ENCODE results near the gene CCDC102B.

Gene CCDC102B

DNA sequence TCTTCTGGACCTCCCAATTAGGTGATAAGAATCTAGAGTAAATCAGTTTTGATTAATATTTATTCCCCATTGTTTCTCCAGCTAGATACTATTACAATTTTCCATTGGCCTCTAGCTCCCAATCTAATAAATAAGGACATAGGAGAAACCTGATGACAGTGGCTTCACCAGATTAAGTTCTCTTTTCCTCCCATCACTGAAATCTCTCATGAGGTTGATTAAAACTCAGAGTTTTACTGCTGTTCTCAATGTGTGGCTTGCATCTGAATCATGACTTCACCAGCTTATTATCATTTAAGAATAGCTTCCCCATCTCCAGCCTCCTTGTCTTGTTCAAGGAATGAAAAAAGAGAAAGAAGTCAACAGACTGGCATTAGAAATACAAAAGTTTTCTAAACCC, 3.9 kb upstream of the CCDC102B start:
- Mint-ChIP-seq H3K4me3 (no peak overlapping the region), H3K4me1 (no peaks in the 10 kb centered on the region), H3K36me3 (no peaks in the 10 kb centered on the region), H3K9me3 (no peaks in the 10 kb centered on the region), H3K27ac (no peak overlapping the region), H3K27me3 (no peaks in the 10 kb centered on the region)
- DNase-seq (no peak), ATAC-seq (replicated peaks) (no peak)

- no peaks in the 10 kb centered on the region for H3K9me3 Mint-ChIP-seq
- ATAC-seq (replicated peaks): no peak
- H3K36me3 Mint-ChIP-seq: no peaks in the 10 kb centered on the region
- no peak overlapping the region for H3K4me3 Mint-ChIP-seq
- H3K4me1 Mint-ChIP-seq: no peaks in the 10 kb centered on the region
- H3K27ac Mint-ChIP-seq: no peak overlapping the region
- no peak for DNase-seq
- no peaks in the 10 kb centered on the region for H3K27me3 Mint-ChIP-seq
These were observed 767 bp upstream of the CCDC102B start for GRCh38 chr18:68796936-68797690.

DNA sequence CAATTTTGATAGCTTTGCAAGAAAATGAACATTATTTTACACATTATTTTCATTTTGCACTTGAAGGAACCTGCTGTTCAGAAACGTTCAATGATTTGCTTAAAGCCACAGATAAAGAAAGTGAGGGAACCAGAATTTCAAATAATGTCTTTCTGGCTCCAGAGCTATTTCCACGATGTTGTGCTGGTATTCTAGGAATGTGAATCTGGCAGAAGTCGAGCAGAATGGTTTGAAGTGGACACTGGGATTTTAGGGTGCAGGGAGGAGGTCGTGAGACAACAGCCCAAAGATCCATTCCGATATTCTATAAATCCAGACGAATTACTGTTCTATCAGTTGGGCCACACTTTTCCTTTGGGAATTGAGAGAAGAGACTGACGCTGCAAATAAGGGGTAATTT, 2.2 kb downstream of the CCDC102B start:
- Mint-ChIP-seq H3K4me3 (no peak overlapping the region), H3K9me3 (no peaks in the 10 kb centered on the region), H3K36me3 (no peaks in the 10 kb centered on the region), H3K27me3 (no peaks in the 10 kb centered on the region), H3K4me1 (no peaks in the 10 kb centered on the region), H3K27ac (no peak overlapping the region)
- no peak for DNase-seq
- ATAC-seq (replicated peaks): no peak

GRCh38 chr18:68803356-68803755, 5.5 kb downstream of the CCDC102B start:
- no peak overlapping the region for H3K27ac Mint-ChIP-seq
- no peak overlapping the region for H3K4me3 Mint-ChIP-seq
- no peaks in the 10 kb centered on the region for H3K9me3 Mint-ChIP-seq
- H3K4me1 Mint-ChIP-seq: no peaks in the 10 kb centered on the region
- H3K27me3 Mint-ChIP-seq: no peaks in the 10 kb centered on the region
- ATAC-seq (replicated peaks) (no peak), DNase-seq (no peak)
- H3K36me3 Mint-ChIP-seq: no peaks in the 10 kb centered on the region

DNA sequence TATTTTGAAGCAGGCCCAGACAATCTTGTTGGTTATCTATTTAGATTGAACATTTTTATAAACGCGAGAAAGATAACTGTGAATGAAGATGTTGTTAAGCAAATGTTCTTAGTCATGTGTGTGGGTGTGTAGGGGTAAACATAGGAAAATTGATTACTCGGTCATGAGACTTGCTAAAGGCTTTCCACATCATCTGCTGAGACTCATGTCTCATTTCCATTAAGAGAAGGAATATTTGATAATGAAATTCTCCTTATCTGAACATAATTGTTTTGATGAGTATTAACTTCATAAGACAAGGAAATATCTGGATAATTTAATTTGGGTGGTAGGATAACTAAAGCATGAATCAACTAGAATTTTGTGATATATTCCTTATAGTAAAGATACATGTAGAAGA, 19.7 kb downstream of the CCDC102B start:
- Mint-ChIP-seq H3K4me1 (no peaks in the 10 kb centered on the region), H3K36me3 (no peaks in the 10 kb centered on the region), H3K4me3 (no peak overlapping the region), H3K27me3 (no peaks in the 10 kb centered on the region), H3K9me3 (no peaks in the 10 kb centered on the region), H3K27ac (no peak overlapping the region)
- DNase-seq: no peak
- no peak for ATAC-seq (replicated peaks)

GRCh38 chr18:68818584-68818983, 20.7 kb downstream of the CCDC102B start:
- Mint-ChIP-seq H3K27me3 (no peaks in the 10 kb centered on the region), H3K9me3 (peaks cover 0 to 2% of the 10 kb centered on the region in 2 donors), H3K4me1 (no peaks in the 10 kb centered on the region), H3K27ac (no peak overlapping the region), H3K36me3 (no peaks in the 10 kb centered on the region), H3K4me3 (no peak overlapping the region)
- DNase-seq: no peak
- no peak for ATAC-seq (replicated peaks)

GRCh38 chr18:68822926-68823325, 25.0 kb downstream of the CCDC102B start:
- Mint-ChIP-seq H3K27ac (no peak overlapping the region), H3K4me1 (no peaks in the 10 kb centered on the region), H3K27me3 (no peaks in the 10 kb centered on the region), H3K4me3 (no peak overlapping the region), H3K9me3 (peaks cover 2 to 7% of the 10 kb centered on the region in 2 donors), H3K36me3 (no peaks in the 10 kb centered on the region)
- DNase-seq (no peak), ATAC-seq (replicated peaks) (no peak)

- Mint-ChIP-seq H3K27me3 (no peaks in the 10 kb centered on the region), H3K36me3 (no peaks in the 10 kb centered on the region), H3K4me1 (no peaks in the 10 kb centered on the region), H3K9me3 (peaks cover 2 to 7% of the 10 kb centered on the region in 2 donors), H3K27ac (no peak overlapping the region), H3K4me3 (no peak overlapping the region)
- DNase-seq: no peak
- no peak for ATAC-seq (replicated peaks)
These were observed 28.2 kb downstream of the CCDC102B start for GRCh38 chr18:68826121-68826520.

DNA sequence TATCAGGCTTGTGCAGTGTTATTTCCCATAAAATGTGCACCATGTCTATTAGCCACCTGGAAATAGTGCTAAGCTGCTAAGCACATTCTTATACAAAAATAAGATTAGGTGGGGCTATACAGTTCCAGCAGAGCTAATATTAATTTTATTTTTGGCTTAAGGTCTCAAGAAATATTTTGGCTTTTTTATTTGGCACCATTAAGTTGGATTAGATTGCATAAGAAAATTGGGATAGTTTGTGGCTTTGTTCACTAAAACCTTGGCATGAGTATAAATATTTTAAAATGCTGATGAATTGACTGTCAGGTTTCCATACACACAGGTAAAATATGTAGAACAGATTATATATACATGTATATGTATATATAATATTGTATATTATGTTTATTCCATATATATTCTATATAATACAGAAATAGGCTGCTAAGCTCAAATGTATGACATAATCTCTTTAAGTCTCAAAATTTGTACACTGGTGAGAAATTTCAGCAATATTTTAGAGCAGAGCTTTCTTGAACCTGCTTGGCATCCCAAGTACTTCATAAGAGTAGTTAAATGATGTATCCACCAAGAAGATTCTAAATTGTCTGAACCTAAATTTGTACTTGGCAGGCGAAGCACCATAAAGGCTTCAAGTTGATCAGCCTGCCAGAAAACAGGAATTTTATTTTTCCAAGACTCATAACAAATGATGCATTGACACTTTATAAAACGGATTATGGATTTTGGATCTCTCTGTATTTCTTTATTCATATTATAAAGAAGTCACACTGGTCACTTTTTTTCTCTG, 32.6 kb downstream of the CCDC102B start:
- DNase-seq: no peak
- H3K36me3 Mint-ChIP-seq: no peaks in the 10 kb centered on the region
- H3K4me3 Mint-ChIP-seq: no peak overlapping the region
- H3K9me3 Mint-ChIP-seq: no peaks in the 10 kb centered on the region
- H3K4me1 Mint-ChIP-seq: no peaks in the 10 kb centered on the region
- no peak for ATAC-seq (replicated peaks)
- H3K27ac Mint-ChIP-seq: no peak overlapping the region
- H3K27me3 Mint-ChIP-seq: peaks cover 0 to 5% of the 10 kb centered on the region in 2 donors

DNA sequence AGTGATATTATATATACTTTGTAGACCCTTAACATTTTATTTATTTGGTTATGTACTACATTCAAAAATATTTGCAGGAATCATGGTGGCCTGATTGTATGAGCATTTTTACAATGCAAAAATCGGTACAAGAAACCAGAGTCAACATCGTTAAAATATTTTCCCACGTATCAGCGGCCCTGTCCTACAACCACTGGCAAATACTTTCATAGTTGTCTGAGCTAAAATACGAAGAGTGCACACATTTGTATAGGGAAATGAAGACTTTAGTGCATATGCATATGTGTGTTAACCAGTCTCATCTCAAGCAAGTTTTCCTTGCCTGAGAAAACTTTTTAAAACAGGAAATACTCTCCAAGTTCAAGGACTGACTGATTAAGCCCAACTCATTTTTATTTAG, 35.9 kb downstream of the CCDC102B start:
- H3K36me3 Mint-ChIP-seq: no peaks in the 10 kb centered on the region
- no peak overlapping the region for H3K4me3 Mint-ChIP-seq
- no peak for DNase-seq
- H3K9me3 Mint-ChIP-seq: no peaks in the 10 kb centered on the region
- H3K27me3 Mint-ChIP-seq: peaks cover 0 to 5% of the 10 kb centered on the region in 2 donors
- no peak for ATAC-seq (replicated peaks)
- H3K27ac Mint-ChIP-seq: peak overlapping the region; percentile 42
- no peaks in the 10 kb centered on the region for H3K4me1 Mint-ChIP-seq

DNA sequence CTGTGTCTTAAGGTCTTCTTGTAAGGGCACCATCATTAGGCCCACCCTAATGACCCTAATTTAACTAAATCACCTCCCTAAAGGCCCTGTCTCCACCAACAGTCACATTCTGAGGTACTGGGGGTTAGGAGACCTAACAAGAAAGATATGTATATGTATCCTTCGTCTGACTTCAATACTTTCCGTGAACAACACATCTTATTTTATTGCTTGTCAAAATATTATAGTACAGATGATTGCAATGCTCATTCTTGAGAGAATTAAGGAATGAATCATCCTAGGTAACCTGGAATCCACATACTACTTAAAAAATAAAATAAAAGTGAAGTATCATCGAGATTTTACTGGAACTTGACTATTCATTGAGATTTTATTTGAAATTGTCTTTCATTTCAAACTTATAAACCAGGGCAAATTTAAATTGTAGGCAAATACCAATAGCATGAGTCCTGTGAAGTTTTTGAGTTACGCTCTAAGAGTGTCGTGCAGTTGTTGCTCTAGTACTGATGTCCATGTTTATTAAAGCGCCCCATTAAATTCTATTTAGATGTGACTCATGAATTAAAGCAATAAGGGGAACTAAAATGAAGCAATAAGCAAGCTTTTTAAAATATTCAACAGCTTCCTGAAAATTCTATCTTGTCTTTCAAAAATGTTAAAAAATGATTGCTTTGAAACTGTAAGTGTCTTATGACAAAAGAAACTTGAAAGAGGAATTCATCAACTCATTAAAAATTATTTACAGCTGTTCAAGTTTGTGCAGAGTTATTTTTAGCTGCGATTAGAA, 40.0 kb downstream of the CCDC102B start:
- no peak overlapping the region for H3K27ac Mint-ChIP-seq
- H3K27me3 Mint-ChIP-seq: no peaks in the 10 kb centered on the region
- no peak overlapping the region for H3K4me3 Mint-ChIP-seq
- ATAC-seq (replicated peaks): no peak
- no peaks in the 10 kb centered on the region for H3K9me3 Mint-ChIP-seq
- DNase-seq: no peak
- H3K4me1 Mint-ChIP-seq: no peaks in the 10 kb centered on the region
- no peaks in the 10 kb centered on the region for H3K36me3 Mint-ChIP-seq

- no peak for DNase-seq
- no peak overlapping the region for H3K27ac Mint-ChIP-seq
- no peak for ATAC-seq (replicated peaks)
- no peaks in the 10 kb centered on the region for H3K27me3 Mint-ChIP-seq
- no peaks in the 10 kb centered on the region for H3K9me3 Mint-ChIP-seq
- no peaks in the 10 kb centered on the region for H3K4me1 Mint-ChIP-seq
- H3K36me3 Mint-ChIP-seq: no peaks in the 10 kb centered on the region
- H3K4me3 Mint-ChIP-seq: no peak overlapping the region
These were observed 41.8 kb downstream of the CCDC102B start for GRCh38 chr18:68839701-68840100.

GRCh38 chr18:68840554-68841263, 42.8 kb downstream of the CCDC102B start:
- H3K4me1 Mint-ChIP-seq: no peaks in the 10 kb centered on the region
- no peaks in the 10 kb centered on the region for H3K36me3 Mint-ChIP-seq
- H3K4me3 Mint-ChIP-seq: no peak overlapping the region
- no peaks in the 10 kb centered on the region for H3K27me3 Mint-ChIP-seq
- no peak for DNase-seq
- no peak for ATAC-seq (replicated peaks)
- no peak overlapping the region for H3K27ac Mint-ChIP-seq
- H3K9me3 Mint-ChIP-seq: no peaks in the 10 kb centered on the region

- Mint-ChIP-seq H3K27ac (no peak overlapping the region), H3K36me3 (no peaks in the 10 kb centered on the region), H3K27me3 (no peaks in the 10 kb centered on the region)
These were observed 43.4 kb downstream of the CCDC102B start for GRCh38 chr18:68841301-68841700.

More at GRCh38 chr18:68841301-68841700, 43.4 kb downstream of the CCDC102B start:
- no peak for ATAC-seq (replicated peaks)
- Mint-ChIP-seq H3K9me3 (no peaks in the 10 kb centered on the region), H3K4me1 (no peaks in the 10 kb centered on the region), H3K4me3 (no peak overlapping the region)
- DNase-seq: no peak
